Measurements from ENCODE around the gene HEPN1.
A peak's percentile ranks its signal among the peaks of the same experiment; 100 is the strongest.

DNA sequence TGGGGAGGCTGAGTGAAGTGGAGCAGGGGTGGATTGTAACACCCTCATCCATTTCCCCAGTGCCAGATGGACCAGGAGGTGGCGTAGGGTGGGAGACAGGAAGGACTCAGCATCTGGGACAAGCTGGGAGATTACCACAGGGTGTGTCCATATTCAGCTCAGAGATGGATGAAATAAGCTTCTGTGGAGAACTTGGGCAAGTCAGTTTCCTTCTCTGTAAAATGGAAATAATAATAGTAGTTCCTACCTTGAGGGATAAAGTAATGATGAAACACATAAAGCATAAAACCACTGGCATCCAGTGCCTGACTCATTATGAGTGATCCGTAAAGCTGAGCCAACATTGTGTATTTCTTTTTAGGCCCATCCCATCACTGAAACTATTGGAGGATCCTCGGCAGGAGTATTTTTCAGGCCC lies 20.8 kb upstream of the HEPN1 start:
- TF ChIP-seq POLR2A (IDR thresholded peaks at IDR 0.05; ENCODE audit: low read depth, low read length): no peak
- no peak for TF ChIP-seq CTCF (conservative IDR thresholded peaks at IDR 0.05; ENCODE audit: low read depth, low read length)
- no peak for TF ChIP-seq RFX5 (IDR thresholded peaks at IDR 0.05; ENCODE audit: low read depth, low read length)
- TF ChIP-seq ELK1 (IDR thresholded peaks at IDR 0.05; ENCODE audit: borderline replicate concordance, low read depth, low read length): no peak
- TF ChIP-seq USF2 (IDR thresholded peaks at IDR 0.05; ENCODE audit: low read depth, low read length): no peak
- TF ChIP-seq RCOR1 (IDR thresholded peaks at IDR 0.05; ENCODE audit: insufficient replicate concordance, low read length): peak; percentile 36

Measured in IMR-90 (cell line).